RWPE2 (cell line): Measurements from ENCODE around the gene EGFR.

Experiments
- ATAC-seq: fragments of 200-7000 bp; cut with Tn5 transposase; 3 replicates; pipeline ENCODE4 v1.9.1; 2021; ENCODE audit warnings: low read depth
- DNase-seq: peaks from one replicate; pipeline ENCODE4 v3.0.0-alpha.2; 2020; ENCODE audit warnings: low spot score
- H3K27ac ChIP-seq: fragments of 450-650 bp; 2 replicates; pipeline ENCODE4 v1.5.1; 2017; ENCODE audit warnings: mild to moderate bottlenecking; ENCODE audit not compliant: poor library complexity, severe bottlenecking
- H3K27me3 ChIP-seq: fragments of 250-450 bp; sonication (Bioruptor Pico); 2 replicates; pipeline ENCODE4 v1.5.1; 2021; ENCODE audit warnings: mild to moderate bottlenecking, moderate library complexity; ENCODE audit not compliant: insufficient read depth, poor library complexity, severe bottlenecking
- H3K36me3 ChIP-seq: fragments of 250-450 bp; sonication (Bioruptor Pico); 2 replicates; pipeline ENCODE4 v1.5.1; 2020; ENCODE audit warnings: low read depth, mild to moderate bottlenecking, moderate library complexity
- H3K4me1 ChIP-seq: fragments of 250-450 bp; sonication (Bioruptor Pico); 2 replicates; pipeline ENCODE4 v1.5.1; 2021; ENCODE audit warnings: mild to moderate bottlenecking, moderate library complexity; ENCODE audit not compliant: insufficient read depth, poor library complexity, severe bottlenecking
- H3K4me3 ChIP-seq: fragments of 250-450 bp; sonication (Bioruptor Pico); 2 replicates; pipeline ENCODE4 v1.5.1; 2021; ENCODE audit warnings: mild to moderate bottlenecking, moderate library complexity; ENCODE audit not compliant: severe bottlenecking
- H3K9me3 ChIP-seq: fragments of 250-450 bp; sonication (Bioruptor Pico); 2 replicates; pipeline ENCODE4 v1.5.1; 2021; ENCODE audit warnings: mild to moderate bottlenecking, moderate library complexity; ENCODE audit not compliant: severe bottlenecking
- CTCF ChIP-seq: fragments of 450-650 bp; IDR thresholded peaks from one replicate; pipeline ENCODE4 v1.5.1; 2017; ENCODE audit warnings: mild to moderate bottlenecking, moderate library complexity; ENCODE audit not compliant: poor library complexity, severe bottlenecking

Gene EGFR

GRCh38 chr7:55109404-55110167 is 90.8 kb downstream of the EGFR start:
- H3K4me1 ChIP-seq, result peaks cover 69% of the 10 kb centered on the region

GRCh38 chr7:55110282-55110992 is 91.6 kb downstream of the EGFR start:
- DNase-seq (no peak), ATAC-seq (no peak)
- Histone ChIP-seq H3K27ac (peak overlapping the region; percentile 76), H3K27me3 (no peaks in the 10 kb centered on the region), H3K36me3 (peaks cover 65% of the 10 kb centered on the region), H3K4me1 (peaks cover 62% of the 10 kb centered on the region), H3K9me3 (no peaks in the 10 kb centered on the region), H3K4me3 (no peak overlapping the region)
- no peak for TF ChIP-seq CTCF

More at GRCh38 chr7:55109404-55110167, 90.8 kb downstream of the EGFR start:
- Histone ChIP-seq H3K27ac (peak overlapping the region; percentile 76), H3K4me3 (no peak overlapping the region), H3K9me3 (no peaks in the 10 kb centered on the region), H3K36me3 (peaks cover 65% of the 10 kb centered on the region), H3K27me3 (no peaks in the 10 kb centered on the region)
- no peak for TF ChIP-seq CTCF
- DNase-seq, result peak; percentile 90
- ATAC-seq, result peak; percentile 84

GRCh38 chr7:55110993-55111361 is 92.2 kb downstream of the EGFR start:
- peaks cover 63% of the 10 kb centered on the region for H3K36me3 ChIP-seq
- peaks cover 57% of the 10 kb centered on the region for H3K4me1 ChIP-seq
- H3K27me3 ChIP-seq, result no peaks in the 10 kb centered on the region
- peak overlapping the region; percentile 76 for H3K27ac ChIP-seq
- no peak for TF ChIP-seq CTCF
- H3K9me3 ChIP-seq, result no peaks in the 10 kb centered on the region
- H3K4me3 ChIP-seq, result no peak overlapping the region
- no peak for ATAC-seq
- no peak for DNase-seq

- Histone ChIP-seq H3K36me3 (peaks cover 73% of the 10 kb centered on the region), H3K27me3 (no peaks in the 10 kb centered on the region), H3K4me3 (no peak overlapping the region), H3K9me3 (no peaks in the 10 kb centered on the region), H3K27ac (peak overlapping the region; percentile 76), H3K4me1 (peaks cover 50% of the 10 kb centered on the region)
- no peak for TF ChIP-seq CTCF
- ATAC-seq (no peak), DNase-seq (no peak)
These were observed 93.2 kb downstream of the EGFR start for GRCh38 chr7:55112056-55112455.
